HCT116 (cell line): Measurements from ENCODE around the gene BRSK1. TPM values are rescaled to one million over a fixed set of nuclear protein-coding genes. Genes with fewer than 3 reads are reported as not detected.

Experiments
- ATAC-seq: fragments of 200-7000 bp; cut with Tn5 transposase; 2 replicates; pipeline ENCODE4 v1.9.1; 2020; ENCODE audit warnings: mild to moderate bottlenecking, moderate library complexity
- BruUV-seq: library from RNA; stranded (reverse); fragments of 400-500 nt; replicated peaks from 2 replicates; lab custom pipeline; 2021; lab: Mats Ljungman, UMichigan
- CTCF ChIA-PET: fragments of 300-600 bp; sonication (Branson Sonifier 250); formaldehyde crosslinking; loops from one replicate; lab custom pipeline; 2021; ENCODE audit warnings: antibody characterized with exemption; lab: Charles Lee
- POLR2A ChIA-PET: fragments of 300-600, 350-600 bp; sonication (Branson Sonifier 250); formaldehyde crosslinking; loops from one replicate; lab custom pipeline; 2021; ENCODE audit warnings: antibody characterized with exemption; lab: Charles Lee
- RAD21 ChIA-PET, 2 experiments: fragments of 300-600 bp; sonication (Branson Sonifier 250); formaldehyde crosslinking; loops; one replicate each; lab custom pipeline; 2023; ENCODE audit warnings: low total read pairs in 2 of 2; ENCODE audit not compliant: uncharacterized antibody in 2 of 2, unreplicated experiment in 2 of 2, low non-redundant PET in 1 of 2; lab: Charles Lee
- DNase-seq: peaks from one replicate; pipeline ENCODE4 v3.0.0-alpha.2; 2010; ENCODE audit warnings: low read depth, low spot score
- H2AFZ ChIP-seq: fragments of 200-600 bp; shearing (Covaris generic), sonication (generic); 2 replicates; pipeline ENCODE4 v1.6.1; 2017; ENCODE audit warnings: low read depth, mixed run types, mixed read lengths, antibody characterized with exemption, low read length; ENCODE audit not compliant: poor library complexity, severe bottlenecking
- H3K27ac ChIP-seq: 2 replicates; pipeline ENCODE4 v1.5.1; 2012; ENCODE audit warnings: low read depth, low read length
- H3K27me3 ChIP-seq: fragments of 200-600 bp; sonication (generic); 2 replicates; pipeline ENCODE4 v1.6.1; 2016; ENCODE audit warnings: mixed run types, low read length, mixed read lengths; ENCODE audit not compliant: insufficient read depth
- H3K36me3 ChIP-seq, 2 experiments: fragments of 200-500 bp in 1 of 2; fragments of 200-600 bp in 1 of 2; sonication (Bioruptor generic) in 1 of 2; sonication (generic) in 1 of 2; 2 replicates each; pipeline versions ENCODE4 v1.5.1 to v1.6.1; 2014 to 2016; ENCODE audit warnings: low read length in 2 of 2, inconsistent platforms in 1 of 2, mixed read lengths in 1 of 2, mixed run types in 1 of 2; ENCODE audit not compliant: insufficient read depth in 2 of 2, control insufficient read depth in 1 of 2
- H3K4me1 ChIP-seq, 2 experiments: fragments of 200-600 bp in 1 of 2; sonication (generic) in 1 of 2; 2 replicates each; pipeline versions ENCODE4 v1.5.1 to v1.6.1; 2012 to 2017; ENCODE audit warnings: low read length in 2 of 2, inconsistent platforms in 1 of 2, mild to moderate bottlenecking in 1 of 2, mixed read lengths in 1 of 2, mixed run types in 1 of 2, moderate library complexity in 1 of 2; ENCODE audit not compliant: insufficient read depth in 2 of 2, control insufficient read depth in 1 of 2
- H3K4me2 ChIP-seq: fragments of 200-600 bp; sonication (generic); 2 replicates; pipeline ENCODE4 v1.6.1; 2017; ENCODE audit warnings: mixed run types, low read length, mixed read lengths
- H3K4me3 ChIP-seq, 2 experiments: fragments of 200-600 bp in 1 of 2; sonication (generic) in 1 of 2; replicated peaks in 1 of 2; 2 replicates each; pipeline ENCODE4 v1.5.1; 2011 to 2016; ENCODE audit warnings: low read length in 2 of 2, control low read depth in 1 of 2, low read depth in 1 of 2, mild to moderate bottlenecking in 1 of 2, mixed read lengths in 1 of 2, mixed run types in 1 of 2
- H3K79me2 ChIP-seq: fragments of 200-600 bp; sonication (generic); 2 replicates; pipeline ENCODE4 v1.6.1; 2017; ENCODE audit warnings: mild to moderate bottlenecking, mixed run types, low read length, moderate library complexity, mixed read lengths; ENCODE audit not compliant: insufficient read depth
- H3K9ac ChIP-seq: fragments of 200-600 bp; sonication (generic); 2 replicates; pipeline ENCODE4 v1.6.1; 2016; ENCODE audit warnings: low read length, mixed read lengths
- H3K9me2 ChIP-seq: fragments of 200-600 bp; sonication (generic), shearing (Covaris generic); 2 replicates; pipeline ENCODE4 v1.6.1; 2017; ENCODE audit warnings: mixed run types, mild to moderate bottlenecking, moderate library complexity; ENCODE audit not compliant: insufficient read depth
- H3K9me3 ChIP-seq, 2 experiments: fragments of 200-500 bp in 1 of 2; fragments of 200-600 bp in 1 of 2; sonication (Bioruptor generic) in 1 of 2; sonication (generic) in 1 of 2; 2 replicates each; pipeline ENCODE4 v1.6.1; 2014 to 2017; ENCODE audit warnings: low read length in 2 of 2, mixed read lengths in 2 of 2, inconsistent platforms in 1 of 2, low read depth in 1 of 2, mild to moderate bottlenecking in 1 of 2, mixed run types in 1 of 2, moderate library complexity in 1 of 2; ENCODE audit not compliant: control insufficient read depth in 1 of 2, insufficient read depth in 1 of 2
- H4K20me1 ChIP-seq: fragments of 200-600 bp; sonication (generic), shearing (Covaris generic); 2 replicates; pipeline ENCODE4 v1.6.1; 2017; ENCODE audit warnings: mixed run types, mild to moderate bottlenecking, moderate library complexity; ENCODE audit not compliant: insufficient read depth
- CEBPB ChIP-seq: IDR thresholded peaks from 2 replicates; pipeline ENCODE4 v1.6.1; 2012; ENCODE audit warnings: low read depth
- CTCF ChIP-seq, 3 experiments: fragments of 200-600 bp in 1 of 3; sonication (generic) in 1 of 3; IDR thresholded peaks in 2 of 3; conservative IDR thresholded peaks in 1 of 3; 2 replicates each; pipeline ENCODE4 v1.5.1; 2012 to 2017; ENCODE audit warnings: low read depth in 2 of 3, low read length in 2 of 3, antibody characterized with exemption in 1 of 3, borderline replicate concordance in 1 of 3, control low read depth in 1 of 3, mild to moderate bottlenecking in 1 of 3, mixed read lengths in 1 of 3, mixed run types in 1 of 3, moderate library complexity in 1 of 3; ENCODE audit not compliant: insufficient read depth in 1 of 3
- EZH2 ChIP-seq: fragments of 200-600 bp; sonication (generic); IDR thresholded peaks from 2 replicates; pipeline ENCODE4 v1.6.1; 2017; ENCODE audit warnings: antibody characterized with exemption, mixed run types
- JUND ChIP-seq: IDR thresholded peaks from 2 replicates; pipeline ENCODE4 v1.6.1; 2012
- MAX ChIP-seq: IDR thresholded peaks from 2 replicates; pipeline ENCODE4 v1.6.1; 2012
- POLR2A ChIP-seq: IDR thresholded peaks from 2 replicates; pipeline ENCODE4 v1.7.0; 2011; ENCODE audit warnings: borderline replicate concordance; ENCODE audit not compliant: insufficient read depth, insufficient read length; ENCODE audit errors: extremely low read depth
- SP1 ChIP-seq: IDR thresholded peaks from 2 replicates; pipeline ENCODE4 v1.6.1; 2012; ENCODE audit warnings: low read depth
- SRF ChIP-seq: IDR thresholded peaks from 2 replicates; pipeline ENCODE4 v1.6.1; 2012; ENCODE audit warnings: low read depth
- TCF7L2 ChIP-seq: IDR thresholded peaks from 2 replicates; pipeline ENCODE4 v1.7.0; 2011; ENCODE audit warnings: borderline replicate concordance, inconsistent platforms; ENCODE audit not compliant: insufficient read depth, insufficient read length; ENCODE audit errors: extremely low read depth
- intact Hi-C: fragments of 100-400 bp; cut with micrococcal nuclease; formaldehyde crosslinking; loops from 2 replicates; pipeline ENCODE4 v1.10.0; 2022
- total RNA-seq: library from RNA; stranded (reverse); gene quantifications from one replicate; pipeline ENCODE4 v1.2.1, GENCODE V29; 2021; ENCODE audit not compliant: unreplicated experiment

BRSK1 gene
- total RNA-seq, 1 experiment from 2014 or later, result 33.3 TPM

DNA sequence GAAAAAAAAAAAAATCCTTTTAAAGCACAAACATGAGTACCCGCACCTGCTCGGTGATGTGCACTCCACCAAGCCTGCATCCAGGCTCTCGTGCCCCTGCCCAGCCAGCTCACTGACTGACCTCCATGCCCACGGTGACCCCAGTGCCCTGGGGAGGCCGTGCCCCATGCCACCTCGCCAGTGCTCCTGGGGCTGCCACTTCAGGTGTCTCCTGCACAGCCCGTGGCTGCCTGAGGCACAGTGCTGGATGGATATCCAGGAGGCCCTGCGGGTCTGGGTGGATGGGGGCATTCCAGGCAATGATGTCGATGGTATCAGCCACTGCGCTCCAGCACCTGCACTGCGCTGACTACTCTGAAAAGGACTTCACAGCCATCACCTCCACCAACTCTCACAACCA lies 34.0 kb upstream of the BRSK1 start:
- H3K36me3 ChIP-seq, result peaks cover 2 to 11% of the 10 kb centered on the region in 2 experiments; a peak in 3 of 4 replicates
- H3K4me2 ChIP-seq, result no peak overlapping the region
- ChIA-PET RAD21 (no interaction called here), CTCF (no interaction called here), POLR2A (interaction anchor here (1.9 kb wide), 1 partner anchor 9 kb away, joined by 4 read pairs; the partner anchor contains the start of gene PPP6R1)
- no peaks in the 10 kb centered on the region for H4K20me1 ChIP-seq
- H3K9me3 ChIP-seq, result no peaks in the 10 kb centered on the region
- ATAC-seq (no peak), DNase-seq (no peak)
- no peak overlapping the region for H3K27ac ChIP-seq
- TF ChIP-seq SRF (no peak), CTCF (IDR thresholded peaks at IDR 0.05 in 2 of 3, conservative IDR thresholded peaks at IDR 0.05 in 1 of 3; ENCODE audit: borderline replicate concordance in 1 of 3, insufficient read depth in 1 of 3, low read depth in 2 of 3, low read length in 2 of 3) (no peak), JUND (no peak), TCF7L2 (no peak), EZH2 (no peak), SP1 (no peak), POLR2A (no peak), CEBPB (no peak), MAX (no peak)
- H3K4me1 ChIP-seq, result no peaks in the 10 kb centered on the region
- no TSS peak for BruUV-seq
- no peaks in the 10 kb centered on the region for H3K27me3 ChIP-seq
- H3K4me3 ChIP-seq, result no peak overlapping the region
- intact Hi-C loops, result no loop called here
- H3K9me2 ChIP-seq, result no peaks in the 10 kb centered on the region
- no peak overlapping the region for H2AFZ ChIP-seq
- H3K9ac ChIP-seq, result no peak overlapping the region
- H3K79me2 ChIP-seq, result peaks cover 89% of the 10 kb centered on the region
